Activated CD8-positive, alpha-beta T cell treated with anti-CD3 and anti-CD28 coated beads for 36 hours (primary cell): Measurements from ENCODE around the gene CFAP65. TPM values are rescaled to one million over a fixed set of nuclear protein-coding genes. Genes with fewer than 3 reads are reported as not detected.

Experiments
- ATAC-seq: fragments of 200-7000 bp; cut with Tn5 transposase; one replicate; pipeline ENCODE4 v1.10.0; 2021; ENCODE audit warnings: mild to moderate bottlenecking, moderate library complexity
- CTCF ChIA-PET: fragments of 350-600 bp; sonication (Branson Sonifier 250); formaldehyde crosslinking; loops from one replicate; lab custom pipeline; 2021; ENCODE audit warnings: antibody characterized with exemption; lab: Charles Lee
- POLR2A ChIA-PET: fragments of 350-600 bp; sonication (Branson Sonifier 250); formaldehyde crosslinking; loops from one replicate; lab custom pipeline; 2021; ENCODE audit warnings: antibody characterized with exemption; lab: Charles Lee
- DNase-seq: peaks from one replicate; pipeline ENCODE4 v3.0.0-alpha.2; 2020
- H3K27ac Mint-ChIP-seq: one replicate; pipeline ENCODE4 v1.8.0; 2021; ENCODE audit warnings: mild to moderate bottlenecking, mixed read lengths
- H3K27me3 Mint-ChIP-seq: one replicate; pipeline ENCODE4 v1.8.0; 2021; ENCODE audit warnings: mixed read lengths
- H3K36me3 Mint-ChIP-seq: one replicate; pipeline ENCODE4 v1.8.0; 2021; ENCODE audit warnings: low read depth, mixed read lengths
- H3K4me1 Mint-ChIP-seq: one replicate; pipeline ENCODE4 v1.8.0; 2021; ENCODE audit warnings: low read depth, mixed read lengths
- H3K4me3 Mint-ChIP-seq: one replicate; pipeline ENCODE4 v1.8.0; 2021; ENCODE audit warnings: mild to moderate bottlenecking, moderate library complexity, mixed read lengths
- H3K9me3 Mint-ChIP-seq: one replicate; pipeline ENCODE4 v1.8.0; 2021; ENCODE audit warnings: mixed read lengths
- CTCF ChIP-seq: fragments of 200-600 bp; IDR thresholded peaks from one replicate; pipeline ENCODE4 v1.8.0; 2022; ENCODE audit warnings: antibody characterized with exemption, mild to moderate bottlenecking
- intact Hi-C: fragments of 100-400 bp; cut with micrococcal nuclease; formaldehyde crosslinking; loops from one replicate; pipeline ENCODE4 v1.10.0; 2022
- total RNA-seq, 2 experiments: library from RNA; stranded (reverse); gene quantifications; one replicate each; pipeline ENCODE4 v1.2.3, GENCODE V29; 2021

CFAP65 gene
- total RNA-seq, 2 experiments from 2014 or later = not detected

GRCh38 chr2:218998414-218999002 is 42.8 kb downstream of the CFAP65 start:
- intact Hi-C loops = no loop called here

GRCh38 chr2:218997731-218998130 is 43.6 kb downstream of the CFAP65 start:
- TF ChIP-seq CTCF = no peak
- no peak overlapping the region for H3K27ac Mint-ChIP-seq
- intact Hi-C loops = no loop called here
- ChIA-PET POLR2A (no interaction called here), CTCF (interaction anchor here (0.8 to 1.9 kb wide), 4 partner anchors 12 to 60 kb away, joined by 3 to 7 read pairs (median 3); no protein-coding TSS in a partner anchor)
- H3K36me3 Mint-ChIP-seq = no peaks in the 10 kb centered on the region
- ATAC-seq (no peak), DNase-seq (no peak)
- H3K4me3 Mint-ChIP-seq = no peak overlapping the region
- peaks cover 11% of the 10 kb centered on the region for H3K4me1 Mint-ChIP-seq
- no peaks in the 10 kb centered on the region for H3K9me3 Mint-ChIP-seq
- peaks cover 67% of the 10 kb centered on the region for H3K27me3 Mint-ChIP-seq

More at GRCh38 chr2:218998414-218999002, 42.8 kb downstream of the CFAP65 start:
- no peaks in the 10 kb centered on the region for H3K9me3 Mint-ChIP-seq
- H3K4me1 Mint-ChIP-seq = peaks cover 16% of the 10 kb centered on the region
- H3K27me3 Mint-ChIP-seq = peaks cover 70% of the 10 kb centered on the region
- no peak overlapping the region for H3K27ac Mint-ChIP-seq
- DNase-seq (no peak), ATAC-seq (no peak)
- H3K36me3 Mint-ChIP-seq = no peaks in the 10 kb centered on the region
- CTCF ChIA-PET = interaction anchor here (0.8 to 1.9 kb wide), 4 partner anchors 11 to 60 kb away, joined by 3 to 7 read pairs (median 3); no protein-coding TSS in a partner anchor
- TF ChIP-seq CTCF = no peak
- POLR2A ChIA-PET = no interaction called here
- H3K4me3 Mint-ChIP-seq = no peak overlapping the region

GRCh38 chr2:218996937-218997336 is 44.4 kb downstream of the CFAP65 start:
- Mint-ChIP-seq H3K27ac (no peak overlapping the region), H3K4me1 (peaks cover 4% of the 10 kb centered on the region), H3K4me3 (no peak overlapping the region), H3K9me3 (no peaks in the 10 kb centered on the region), H3K36me3 (no peaks in the 10 kb centered on the region), H3K27me3 (peaks cover 71% of the 10 kb centered on the region)
- POLR2A ChIA-PET = interaction anchor here (2.1 kb wide), 1 partner anchor 16 kb away, joined by 6 read pairs; no protein-coding TSS in a partner anchor
- no peak for ATAC-seq
- intact Hi-C loops = no loop called here
- CTCF ChIA-PET = interaction anchor here (0.8 to 6.6 kb wide), 17 partner anchors 7 to 162 kb away, joined by 3 to 128 read pairs (median 5); partner anchors contain the start of genes CFAP65, FEV and IHH
- no peak for DNase-seq
- TF ChIP-seq CTCF = no peak

GRCh38 chr2:218995972-218996711 is 45.2 kb downstream of the CFAP65 start:
- no peak overlapping the region for H3K27ac Mint-ChIP-seq
- peak; percentile 93 for TF ChIP-seq CTCF
- POLR2A ChIA-PET = interaction anchor here (2.1 kb wide), 1 partner anchor 16 kb away, joined by 6 read pairs; no protein-coding TSS in a partner anchor
- DNase-seq (peak; percentile 90), ATAC-seq (peak; percentile 91)
- peaks cover 75% of the 10 kb centered on the region for H3K27me3 Mint-ChIP-seq
- intact Hi-C loops = no loop called here
- CTCF ChIA-PET = interaction anchor here (0.6 to 6.6 kb wide), 37 partner anchors 8 to 515 kb away, joined by 3 to 128 read pairs (median 5); partner anchors contain the start of genes ABCB6, CFAP65, FEV and IHH
- H3K4me1 Mint-ChIP-seq = peaks cover 4% of the 10 kb centered on the region
- no peaks in the 10 kb centered on the region for H3K36me3 Mint-ChIP-seq
- no peak overlapping the region for H3K4me3 Mint-ChIP-seq
- H3K9me3 Mint-ChIP-seq = no peaks in the 10 kb centered on the region
